ENCODE data around the gene RIN3. TPM values are rescaled to one million over a fixed set of nuclear protein-coding genes. Genes with fewer than 3 reads are reported as not detected.

RIN3 gene
- total RNA-seq, 1 experiment from 2014 or later: 1.5 TPM

GRCh38 chr14:92589213-92589852 lies 75.8 kb downstream of the RIN3 start:
- Histone ChIP-seq H3K23me2 (ENCODE audit: insufficient read length, low read depth, low read length, poor library complexity, severe bottlenecking) (no peaks in the 10 kb centered on the region), H2AK5ac (ENCODE audit: insufficient read length, low read length) (no peak overlapping the region), H3K4me1 (ENCODE audit: insufficient read depth, low read length) (no peaks in the 10 kb centered on the region; the same call in 1 of the 2 replicates), H3K4me2 (ENCODE audit: insufficient read depth, insufficient read length, low read length) (no peak overlapping the region), H3K4ac (ENCODE audit: low read depth, low read length) (no peak overlapping the region), H4K91ac (ENCODE audit: insufficient read length, low read depth, low read length) (no peak overlapping the region), H2BK12ac (ENCODE audit: insufficient read length, low read depth, low read length) (no peak overlapping the region), H3K9ac (ENCODE audit: extremely low read depth, insufficient read length, low read length) (no peak overlapping the region), H4K8ac (replicated peaks; ENCODE audit: insufficient read length, low read depth, low read length) (no peak overlapping the region), H3K27me3 (ENCODE audit: insufficient read depth, low read length) (no peaks in the 10 kb centered on the region), H3K27ac (ENCODE audit: insufficient read length, low read depth, low read length) (no peak overlapping the region), H2BK20ac (ENCODE audit: low read depth, low read length, poor library complexity, severe bottlenecking) (no peak overlapping the region), H3K56ac (ENCODE audit: insufficient read length, low read depth, low read length) (no peak overlapping the region), H3K18ac (ENCODE audit: insufficient read length, low read depth, low read length) (no peak overlapping the region), H3K79me1 (ENCODE audit: insufficient read depth, low read depth, low read length, poor library complexity, severe bottlenecking) (no peaks in the 10 kb centered on the region), H2AFZ (ENCODE audit: low read length) (no peak overlapping the region), H4K5ac (ENCODE audit: insufficient read length, low read depth, low read length) (no peak overlapping the region), H3K14ac (ENCODE audit: insufficient read depth, low read length) (no peak overlapping the region), H2BK5ac (ENCODE audit: insufficient read length, low read length) (no peak overlapping the region), H3T11ph (ENCODE audit: low read length) (no peak overlapping the region), H2BK120ac (ENCODE audit: low read depth, low read length, poor library complexity, severe bottlenecking) (no peak overlapping the region), H2BK15ac (ENCODE audit: low read depth, low read length) (no peak overlapping the region), H3K9me3 (ENCODE audit: control insufficient read depth, low read depth, low read length) (no peaks in the 10 kb centered on the region), H4K20me1 (ENCODE audit: control insufficient read depth, insufficient read depth, insufficient read length) (no peaks in the 10 kb centered on the region), H3K79me2 (ENCODE audit: insufficient read depth, low read length) (no peaks in the 10 kb centered on the region), H3K23ac (ENCODE audit: insufficient read length, low read depth, low read length) (no peak overlapping the region)
- Mint-ChIP-seq H3K9me3 (no peaks in the 10 kb centered on the region; a peak in 1 of 5 replicates), H3K4me3 (no peak overlapping the region), H3K36me3 (ENCODE audit: insufficient read depth in 1 of 3, low read depth in 3 of 3) (no peaks in the 10 kb centered on the region), H3K27ac (no peak overlapping the region), H3K27me3 (ENCODE audit: low read depth) (peaks cover 2% of the 10 kb centered on the region), H3K4me1 (no peaks in the 10 kb centered on the region)
- peak; percentile 55 for TF ChIP-seq CTCF (conservative IDR thresholded peaks at IDR 0.05)
- DNase-seq: no peak
- WGBS (ENCODE audit: extremely low coverage, insufficient read length, low lambda C conversion rate): no CpG with 5 or more reads among the region's 5 CpGs
